Measurements from ENCODE around the gene PLEKHA8. TPM values are rescaled to one million over a fixed set of nuclear protein-coding genes. Genes with fewer than 3 reads are reported as not detected.

The PLEKHA8 gene
- total RNA-seq, 1 experiment from 2014 or later = 8.4 TPM

DNA sequence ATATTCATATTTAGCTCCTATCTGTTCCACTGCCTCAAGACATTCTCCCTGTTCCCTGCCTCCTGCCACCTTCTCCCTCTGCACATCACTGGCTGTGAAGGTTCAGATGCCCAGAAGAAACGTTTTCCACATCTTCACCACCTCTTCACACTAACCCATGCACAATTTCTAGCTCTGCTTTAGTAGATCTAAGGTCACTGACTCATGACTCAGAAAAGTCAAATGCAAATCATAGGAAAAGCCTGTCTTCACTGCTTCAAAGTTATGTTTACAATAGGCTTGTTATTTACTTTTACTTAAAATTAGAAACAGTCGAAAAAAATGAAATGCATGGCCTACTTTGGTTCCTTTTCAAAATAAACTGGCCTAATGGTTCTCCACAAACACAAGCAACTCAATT lies 41.1 kb upstream of the PLEKHA8 start:
- ChIA-PET CTCF (no interaction called here), POLR2A (ENCODE audit: unreplicated experiment) (interaction anchor here (0.6 to 0.7 kb wide), 2 partner anchors 17 to 31 kb away, joined by 3 to 4 read pairs; no protein-coding TSS in a partner anchor)
- DNase-seq (peak; percentile 71), ATAC-seq (peak; percentile 51)
- no peaks in the 10 kb centered on the region for H3K36me3 ChIP-seq (ENCODE audit: low read depth, low read length)
- no peaks in the 10 kb centered on the region for H3K9me2 ChIP-seq (replicated peaks; ENCODE audit: low read length)
- H3K27ac ChIP-seq (ENCODE audit: low read length) = peak overlapping the region; percentile 94
- intact Hi-C loops (cut with micrococcal nuclease) = loop anchor here (5.0 kb wide), 2 partner anchors 50 to 155 kb away; no protein-coding TSS in a partner anchor
- peaks cover 3% of the 10 kb centered on the region for H3F3A ChIP-seq (ENCODE audit: low read length, unreplicated experiment)
- H2AFZ ChIP-seq (ENCODE audit: low read length) = no peak overlapping the region
- H3K9ac ChIP-seq (ENCODE audit: low read length) = peak overlapping the region; percentile 75
- H3K4me1 ChIP-seq (ENCODE audit: insufficient read depth, low read length) = peaks cover 41% of the 10 kb centered on the region
- TF ChIP-seq EZH2 (IDR thresholded peaks at IDR 0.05; ENCODE audit: low read length, unreplicated experiment) (no peak), EZH2phosphoT487 (IDR thresholded peaks at IDR 0.05; ENCODE audit: borderline replicate concordance, low read length) (no peak)
- TF ChIP-seq, protein P1, sequence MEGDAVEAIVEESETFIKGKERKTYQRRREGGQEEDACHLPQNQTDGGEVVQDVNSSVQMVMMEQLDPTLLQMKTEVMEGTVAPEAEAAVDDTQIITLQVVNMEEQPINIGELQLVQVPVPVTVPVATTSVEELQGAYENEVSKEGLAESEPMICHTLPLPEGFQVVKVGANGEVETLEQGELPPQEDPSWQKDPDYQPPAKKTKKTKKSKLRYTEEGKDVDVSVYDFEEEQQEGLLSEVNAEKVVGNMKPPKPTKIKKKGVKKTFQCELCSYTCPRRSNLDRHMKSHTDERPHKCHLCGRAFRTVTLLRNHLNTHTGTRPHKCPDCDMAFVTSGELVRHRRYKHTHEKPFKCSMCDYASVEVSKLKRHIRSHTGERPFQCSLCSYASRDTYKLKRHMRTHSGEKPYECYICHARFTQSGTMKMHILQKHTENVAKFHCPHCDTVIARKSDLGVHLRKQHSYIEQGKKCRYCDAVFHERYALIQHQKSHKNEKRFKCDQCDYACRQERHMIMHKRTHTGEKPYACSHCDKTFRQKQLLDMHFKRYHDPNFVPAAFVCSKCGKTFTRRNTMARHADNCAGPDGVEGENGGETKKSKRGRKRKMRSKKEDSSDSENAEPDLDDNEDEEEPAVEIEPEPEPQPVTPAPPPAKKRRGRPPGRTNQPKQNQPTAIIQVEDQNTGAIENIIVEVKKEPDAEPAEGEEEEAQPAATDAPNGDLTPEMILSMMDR (conservative IDR thresholded peaks at IDR 0.05; ENCODE audit: low read depth, low read length) = no peak
- peak overlapping the region; percentile 49 for H3K4me3 ChIP-seq (ENCODE audit: low read length)
- H3K9me3 ChIP-seq (ENCODE audit: low read length) = no peaks in the 10 kb centered on the region
- no peaks in the 10 kb centered on the region for H4K20me1 ChIP-seq (ENCODE audit: low read length)
- BruUV-seq (replicated peaks) = no TSS peak
- peaks cover 64% of the 10 kb centered on the region for H3K79me2 ChIP-seq (ENCODE audit: low read length)
- peak overlapping the region; percentile 90 for H3K4me2 ChIP-seq (ENCODE audit: low read length)
- no peaks in the 10 kb centered on the region for H3K27me3 ChIP-seq (ENCODE audit: low read length)

DNA sequence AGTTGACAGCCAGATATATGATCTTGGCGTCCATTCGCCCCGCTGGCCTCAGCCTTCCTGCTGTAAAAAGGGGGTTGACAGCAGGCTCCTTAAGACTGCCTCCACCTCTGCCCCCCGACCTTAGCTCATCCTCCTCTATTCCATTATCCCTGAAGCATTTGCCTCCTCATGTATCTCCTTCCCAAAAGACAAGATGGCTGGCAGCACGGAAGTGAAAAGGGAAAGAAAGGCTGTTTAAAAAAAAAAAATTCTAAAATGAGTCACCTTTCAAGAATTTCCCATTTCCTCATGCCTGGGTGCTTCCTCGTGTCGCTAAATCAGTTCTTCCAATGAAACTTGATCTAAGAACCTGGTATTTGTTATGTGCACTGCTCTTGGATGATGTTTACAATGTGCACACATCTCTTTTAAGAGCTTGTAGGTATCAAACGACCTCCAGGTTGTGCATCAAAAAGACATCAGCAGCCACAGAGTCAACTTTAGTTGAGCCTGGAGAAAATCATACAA lies 40.3 kb upstream of the PLEKHA8 start:
- DNase-seq (peak; percentile 94), ATAC-seq (peak; percentile 71)
- TF ChIP-seq EZH2 (IDR thresholded peaks at IDR 0.05; ENCODE audit: low read length, unreplicated experiment) (no peak), EZH2phosphoT487 (IDR thresholded peaks at IDR 0.05; ENCODE audit: borderline replicate concordance, low read length) (no peak)
- TF ChIP-seq, protein P1 (conservative IDR thresholded peaks at IDR 0.05; ENCODE audit: low read depth, low read length) = no peak
- Histone ChIP-seq H3K4me1 (ENCODE audit: insufficient read depth, low read length) (peaks cover 41% of the 10 kb centered on the region), H3K79me2 (ENCODE audit: low read length) (peaks cover 58% of the 10 kb centered on the region), H3K4me3 (ENCODE audit: low read length) (peak overlapping the region; percentile 97), H2AFZ (ENCODE audit: low read length) (peak overlapping the region; percentile 95), H3K27me3 (ENCODE audit: low read length) (no peaks in the 10 kb centered on the region), H3K4me2 (ENCODE audit: low read length) (peak overlapping the region; percentile 90), H3K9me2 (replicated peaks; ENCODE audit: low read length) (no peaks in the 10 kb centered on the region), H3F3A (ENCODE audit: low read length, unreplicated experiment) (peaks cover 3% of the 10 kb centered on the region), H3K36me3 (ENCODE audit: low read depth, low read length) (no peaks in the 10 kb centered on the region), H3K9me3 (ENCODE audit: low read length) (no peaks in the 10 kb centered on the region), H3K27ac (ENCODE audit: low read length) (peak overlapping the region; percentile 94), H3K9ac (ENCODE audit: low read length) (peak overlapping the region; percentile 94), H4K20me1 (ENCODE audit: low read length) (no peaks in the 10 kb centered on the region)
- ChIA-PET POLR2A (ENCODE audit: unreplicated experiment) (interaction anchor here (0.7 kb wide), 2 partner anchors 16 to 18 kb away, joined by 4 to 12 read pairs; no protein-coding TSS in a partner anchor), CTCF (no interaction called here)
- BruUV-seq (replicated peaks) = no TSS peak
- intact Hi-C loops (cut with micrococcal nuclease) = loop anchor here (1.0 to 5.0 kb wide), 3 partner anchors 39 to 154 kb away; no protein-coding TSS in a partner anchor

Data from PC-3 (cell line).